C4-2B (cell line): ENCODE results near the gene UNK.

Experiments
- H3K27ac ChIP-seq: fragments of 450-650 bp; 2 replicates; pipeline ENCODE4 v1.5.1; 2017
- CTCF ChIP-seq: fragments of 450-650 bp; conservative IDR thresholded peaks from 2 replicates; pipeline ENCODE4 v1.5.1; 2017; ENCODE audit warnings: mild to moderate bottlenecking
- ZFX ChIP-seq: fragments of 450-650 bp; IDR thresholded peaks from 2 replicates; pipeline ENCODE4 v1.6.1; 2017

Gene UNK

GRCh38 chr17:75740215-75740614 lies 44.4 kb upstream of the UNK start:
- H3K27ac ChIP-seq: no peak overlapping the region

GRCh38 chr17:75740631-75741077 lies 44.0 kb upstream of the UNK start:
- no peak overlapping the region for H3K27ac ChIP-seq
- no peak for TF ChIP-seq ZFX
- TF ChIP-seq CTCF: no peak

More at GRCh38 chr17:75740215-75740614, 44.4 kb upstream of the UNK start:
- no peak for TF ChIP-seq CTCF
- no peak for TF ChIP-seq ZFX

GRCh38 chr17:75742337-75742736 lies 42.3 kb upstream of the UNK start:
- TF ChIP-seq CTCF: no peak
- no peak for TF ChIP-seq ZFX
- H3K27ac ChIP-seq: no peak overlapping the region

GRCh38 chr17:75743625-75744206 lies 40.9 kb upstream of the UNK start:
- TF ChIP-seq ZFX (no peak), CTCF (no peak)
- no peak overlapping the region for H3K27ac ChIP-seq

- TF ChIP-seq CTCF: no peak
- TF ChIP-seq ZFX: no peak
- no peak overlapping the region for H3K27ac ChIP-seq
Measured at GRCh38 chr17:75748706-75749105, 35.9 kb upstream of the UNK start.

GRCh38 chr17:75749545-75750389 lies 34.8 kb upstream of the UNK start:
- TF ChIP-seq CTCF: peak; percentile 97
- no peak for TF ChIP-seq ZFX
- no peak overlapping the region for H3K27ac ChIP-seq
